ENCODE results near the gene GPRC5C. TPM values are rescaled to one million over a fixed set of nuclear protein-coding genes. Genes with fewer than 3 reads are reported as not detected.

The GPRC5C gene
- total and polyA plus RNA-seq, 2 of the 8 experiments (the other 6 are each of a cell fraction or from before 2014, with no cell fraction given): 18.3 to 55.8 TPM

DNA sequence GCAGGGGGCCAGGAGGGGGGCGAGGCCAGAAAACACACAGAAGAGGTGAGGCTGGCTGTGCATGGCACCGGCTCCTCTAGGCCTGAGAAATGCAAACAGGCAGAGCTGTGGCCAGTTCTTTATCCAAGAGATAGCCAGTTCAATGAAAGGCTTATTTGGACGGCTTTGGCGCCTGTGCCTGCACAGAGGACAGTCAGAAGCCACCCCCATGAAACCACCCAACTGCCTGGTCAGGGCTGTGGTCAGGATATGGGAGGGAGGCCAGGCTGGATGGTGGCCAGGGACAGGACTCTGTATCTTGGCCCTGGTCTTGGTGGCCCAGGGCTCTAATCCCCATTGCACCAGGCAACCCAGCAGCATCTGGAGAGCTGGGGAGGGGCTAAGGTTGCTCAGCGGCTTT lies 24.5 kb upstream of the GPRC5C start:
- FAIRE-seq (no peak), DNase-seq (ENCODE audit: low read depth in 1 of 2, low spot score in 2 of 2) (no peak)
- Histone ChIP-seq H3K56ac (replicated peaks; ENCODE audit: insufficient read length, low read depth, low read length) (no peak overlapping the region), H3K27me3 (replicated peaks in 1 of 4; ENCODE audit: control insufficient read depth in 3 of 4, extremely low read depth in 1 of 4, insufficient read depth in 3 of 4, low read length in 3 of 4) (no peaks in the 10 kb centered on the region), H3K4ac (replicated peaks; ENCODE audit: insufficient read length, low read depth, low read length) (no peak overlapping the region), H3K14ac (ENCODE audit: insufficient read length) (no peak overlapping the region), H2BK120ac (replicated peaks; ENCODE audit: low read depth, low read length) (no peak overlapping the region), H3K4me1 (replicated peaks in 1 of 4; ENCODE audit: control insufficient read depth in 3 of 4, insufficient read depth in 4 of 4, low read length in 3 of 4) (peaks cover 3 to 23% (median 14%) of the 10 kb centered on the region in 4 experiments), H3K23me2 (ENCODE audit: low read depth, low read length) (no peaks in the 10 kb centered on the region; the same call in 1 of the 2 replicates), H3K27ac (ENCODE audit: low read depth, low read length) (no peak overlapping the region), H4K5ac (ENCODE audit: insufficient read length, low read depth, low read length) (no peak overlapping the region), H4K8ac (ENCODE audit: extremely low read depth, insufficient read depth, low read length) (no peak overlapping the region; the same call in 1 of the 2 replicates), H2BK20ac (ENCODE audit: low read length) (no peak overlapping the region), H3K4me2 (ENCODE audit: insufficient read depth in 1 of 2, low read depth in 2 of 2, low read length in 2 of 2) (no peak overlapping the region), H3K36me3 (ENCODE audit: control insufficient read depth in 2 of 4, insufficient read depth in 4 of 4, low read length in 3 of 4) (no peaks in the 10 kb centered on the region), H2BK15ac (ENCODE audit: low read length) (no peak overlapping the region), H2AFZ (ENCODE audit: low read length) (no peak overlapping the region), H2BK5ac (ENCODE audit: low read depth, low read length) (no peak overlapping the region), H3K18ac (ENCODE audit: extremely low read depth, low read length) (no peak overlapping the region), H2BK12ac (ENCODE audit: low read depth, low read length) (no peak overlapping the region), H3K23ac (ENCODE audit: insufficient read length) (no peak overlapping the region), H3K79me2 (ENCODE audit: control insufficient read depth in 1 of 2, insufficient read depth in 2 of 2, low read length in 2 of 2) (no peaks in the 10 kb centered on the region), H3K9me3 (ENCODE audit: insufficient read depth in 2 of 2, low read depth in 1 of 2, low read length in 1 of 2) (0 out of 4 replicates have a peak, but pooled peaks cover 0 to 2% of the 10 kb centered on the region in 2 experiments), H4K20me1 (replicated peaks in 1 of 2; ENCODE audit: control insufficient read depth in 1 of 2, insufficient read depth in 2 of 2, low read length in 2 of 2) (no peaks in the 10 kb centered on the region), H3K79me1 (ENCODE audit: low read depth, low read length) (no peaks in the 10 kb centered on the region), H3K9ac (replicated peaks in 1 of 4; ENCODE audit: extremely low read depth in 1 of 4, low read depth in 3 of 4, low read length in 3 of 4) (no peak overlapping the region), H3K4me3 (ENCODE audit: extremely low read depth in 1 of 4, insufficient read depth in 2 of 4, low read depth in 3 of 4, low read length in 4 of 4) (no peak overlapping the region), H4K91ac (replicated peaks; ENCODE audit: insufficient read length, low read length) (no peak overlapping the region), H2AK5ac (ENCODE audit: low read depth, low read length) (no peak overlapping the region)
- ChIA-PET CTCF (ENCODE audit: partially characterized antibody) (interaction anchor here (0.9 to 7.4 kb wide), 13 partner anchors 14 to 337 kb away, joined by 3 to 47 read pairs (median 4); no protein-coding TSS in a partner anchor), POLR2A (ENCODE audit: partially characterized antibody) (interaction anchor here (1.0 to 1.4 kb wide), 4 partner anchors 9 to 26 kb away, joined by 3 read pairs; no protein-coding TSS in a partner anchor)
- 79% methylated on average over 5 of the region's 5 CpGs; no CpG with 5 or more reads in 1 of the 2 experiments for WGBS, 2 experiments (ENCODE audit: extremely low coverage in 1 of 2, insufficient coverage in 1 of 2, insufficient read length in 1 of 2, insufficient replicate concordance in 2 of 2, low coverage in 1 of 2, low lambda C conversion rate in 2 of 2, missing lambda C conversion rate in 1 of 2)
- no peak for TF ChIP-seq TCF12 (IDR thresholded peaks at IDR 0.05; ENCODE audit: low read depth, low read length)
- TF ChIP-seq CBX8 (IDR thresholded peaks at IDR 0.05; ENCODE audit: borderline replicate concordance, low read depth, low read length): no peak
- TF ChIP-seq JUN (IDR thresholded peaks at IDR 0.05; ENCODE audit: low read depth, low read length): no peak
- TF ChIP-seq BCL11A (IDR thresholded peaks at IDR 0.05; ENCODE audit: low read depth in 2 of 2, low read length in 2 of 2): no peak
- TF ChIP-seq EZH2 (IDR thresholded peaks at IDR 0.05; ENCODE audit: low read depth, low read length, severe bottlenecking): no peak
- no peak for TF ChIP-seq CTBP2 (IDR thresholded peaks at IDR 0.05; ENCODE audit: borderline replicate concordance, insufficient read depth, insufficient read length, low read length)
- TF ChIP-seq, protein P1, sequence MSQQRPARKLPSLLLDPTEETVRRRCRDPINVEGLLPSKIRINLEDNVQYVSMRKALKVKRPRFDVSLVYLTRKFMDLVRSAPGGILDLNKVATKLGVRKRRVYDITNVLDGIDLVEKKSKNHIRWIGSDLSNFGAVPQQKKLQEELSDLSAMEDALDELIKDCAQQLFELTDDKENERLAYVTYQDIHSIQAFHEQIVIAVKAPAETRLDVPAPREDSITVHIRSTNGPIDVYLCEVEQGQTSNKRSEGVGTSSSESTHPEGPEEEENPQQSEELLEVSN (IDR thresholded peaks at IDR 0.05): no peak
- no peak for TF ChIP-seq TAF7 (optimal IDR thresholded peaks at IDR 0.05; ENCODE audit: borderline replicate concordance, low read depth, low read length)
- TF ChIP-seq, protein P2, sequence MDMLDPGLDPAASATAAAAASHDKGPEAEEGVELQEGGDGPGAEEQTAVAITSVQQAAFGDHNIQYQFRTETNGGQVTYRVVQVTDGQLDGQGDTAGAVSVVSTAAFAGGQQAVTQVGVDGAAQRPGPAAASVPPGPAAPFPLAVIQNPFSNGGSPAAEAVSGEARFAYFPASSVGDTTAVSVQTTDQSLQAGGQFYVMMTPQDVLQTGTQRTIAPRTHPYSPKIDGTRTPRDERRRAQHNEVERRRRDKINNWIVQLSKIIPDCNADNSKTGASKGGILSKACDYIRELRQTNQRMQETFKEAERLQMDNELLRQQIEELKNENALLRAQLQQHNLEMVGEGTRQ (IDR thresholded peaks at IDR 0.05; ENCODE audit: low read length): no peak
- TF ChIP-seq TAF1 (IDR thresholded peaks at IDR 0.05; ENCODE audit: low read depth, low read length): no peak
- TF ChIP-seq SP4 (IDR thresholded peaks at IDR 0.05; ENCODE audit: low read length): no peak
- no peak for TF ChIP-seq GTF2F1 (IDR thresholded peaks at IDR 0.05; ENCODE audit: borderline replicate concordance, low read depth, low read length)
